ENCODE results near the gene EDRF1. TPM values are rescaled to one million over a fixed set of nuclear protein-coding genes. Genes with fewer than 3 reads are reported as not detected.

The EDRF1 gene
- total RNA-seq, 1 donor from 2014 or later = 15.2 TPM

DNA sequence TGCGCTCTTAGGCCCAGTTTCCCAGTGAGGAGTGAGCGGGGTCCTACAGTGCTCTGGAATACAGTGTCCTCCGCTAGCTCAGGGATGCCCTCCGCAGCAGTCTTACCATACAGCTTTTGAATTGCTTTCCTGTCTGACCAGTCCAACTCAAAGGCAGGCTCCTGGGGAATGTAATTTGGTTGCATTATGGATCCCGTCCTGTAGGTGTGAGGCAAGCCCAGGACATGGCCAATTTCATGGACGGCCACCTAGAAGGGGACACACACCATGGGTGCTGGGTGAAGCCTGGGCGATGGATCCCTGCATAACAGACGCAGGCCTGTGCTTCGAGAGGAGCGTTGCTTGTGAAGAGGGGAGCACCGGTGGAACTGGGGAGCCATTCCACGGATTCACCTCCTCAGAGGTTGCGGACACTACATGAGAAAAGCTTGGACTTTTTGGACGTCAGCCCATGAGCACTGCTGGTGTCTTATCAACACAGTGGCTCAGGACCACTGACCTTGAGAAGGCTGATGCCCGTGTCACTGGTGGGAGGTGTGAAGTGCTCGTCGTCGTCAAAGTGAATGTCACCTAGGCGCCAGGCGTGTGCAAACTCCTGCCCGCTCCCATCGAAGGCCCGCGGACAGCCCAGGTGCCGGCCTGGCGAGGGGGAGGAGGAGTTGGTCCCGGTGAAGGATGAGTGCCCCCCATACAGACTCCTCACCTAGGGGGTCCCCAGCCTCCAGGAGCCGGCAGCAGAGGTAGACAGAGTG lies 52.8 kb downstream of the EDRF1 start:
- no peak for DNase-seq (ENCODE audit: low read depth)
- H3K27me3 ChIP-seq (ENCODE audit: control insufficient read depth, insufficient read depth, low read length) = peaks cover 17% of the 10 kb centered on the region
- no peak overlapping the region for H3K4me3 ChIP-seq (ENCODE audit: low read depth, low read length)
- TF ChIP-seq CTCF (IDR thresholded peaks at IDR 0.05; ENCODE audit: insufficient read depth, low read length, poor library complexity, severe bottlenecking) = no peak
- H3K36me3 ChIP-seq (ENCODE audit: control insufficient read depth, insufficient read depth, low read length) = no peaks in the 10 kb centered on the region

DNA sequence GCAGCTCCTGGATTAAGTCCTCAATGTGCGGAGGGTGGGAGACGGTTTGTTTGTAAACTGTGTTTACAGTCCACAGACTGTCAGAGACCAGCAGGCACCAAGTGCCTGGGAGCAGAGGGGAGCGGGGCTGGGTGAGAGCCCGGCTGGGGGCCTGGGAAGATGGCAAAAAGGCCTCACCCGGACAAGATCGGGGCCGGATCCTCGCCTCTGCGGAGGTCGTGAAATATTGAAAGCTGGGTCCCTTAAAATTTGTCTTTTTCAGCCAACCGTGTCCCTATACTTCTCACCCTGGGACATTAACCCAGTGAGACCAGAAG lies 53.3 kb downstream of the EDRF1 start:
- no peak for TF ChIP-seq CTCF (IDR thresholded peaks at IDR 0.05; ENCODE audit: insufficient read depth, low read length, poor library complexity, severe bottlenecking)
- DNase-seq (ENCODE audit: low read depth) = no peak
- Histone ChIP-seq H3K4me3 (ENCODE audit: low read depth, low read length) (no peak overlapping the region), H3K27me3 (ENCODE audit: control insufficient read depth, insufficient read depth, low read length) (peaks cover 22% of the 10 kb centered on the region), H3K36me3 (ENCODE audit: control insufficient read depth, insufficient read depth, low read length) (no peaks in the 10 kb centered on the region)

DNA sequence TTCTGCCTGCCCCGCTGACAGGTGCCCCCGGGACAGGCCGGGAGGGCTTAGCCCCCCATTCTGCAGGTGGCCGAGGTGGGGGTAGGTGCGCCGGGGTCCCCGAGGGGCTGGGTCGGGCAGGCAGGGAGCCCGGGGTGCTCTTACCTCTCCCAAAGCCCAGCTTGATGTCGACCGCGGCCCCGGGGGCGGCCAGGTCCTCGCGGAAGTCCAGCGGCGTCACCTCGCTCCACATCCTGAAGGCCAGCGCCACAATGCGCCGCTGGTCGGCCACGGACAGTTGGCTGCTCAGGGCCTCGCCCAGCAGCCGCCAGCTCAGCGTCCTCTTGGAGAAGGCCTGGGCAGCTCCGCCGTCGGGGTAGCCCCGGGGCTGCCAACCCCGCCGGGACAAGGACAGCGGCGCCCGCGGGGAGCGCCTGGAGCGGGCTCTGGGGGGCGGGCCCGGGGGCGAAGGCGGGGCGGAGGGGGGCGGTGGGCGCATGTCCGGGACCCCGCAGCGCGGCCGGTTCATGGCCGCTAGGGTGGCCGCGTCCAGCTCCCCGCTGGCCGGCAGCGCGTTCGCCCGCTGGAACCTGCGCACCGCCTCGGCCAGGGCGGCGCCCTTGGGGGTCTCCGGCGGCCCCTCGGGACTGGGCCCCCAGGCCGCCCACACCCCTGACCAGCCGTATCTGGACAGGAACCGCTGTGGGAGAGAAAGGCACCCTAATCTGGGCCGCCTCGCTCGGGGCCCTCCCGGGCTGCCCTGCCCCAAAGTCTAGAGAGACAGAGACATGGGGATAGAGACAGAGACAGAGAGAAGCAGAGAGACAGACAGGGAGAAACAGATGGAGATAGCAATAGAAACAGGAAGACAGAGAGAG lies 54.4 kb downstream of the EDRF1 start:
- TF ChIP-seq CTCF (IDR thresholded peaks at IDR 0.05; ENCODE audit: insufficient read depth, low read length, poor library complexity, severe bottlenecking) = no peak
- no peak for DNase-seq (ENCODE audit: low read depth)
- H3K4me3 ChIP-seq (ENCODE audit: low read depth, low read length) = no peak overlapping the region

DNA sequence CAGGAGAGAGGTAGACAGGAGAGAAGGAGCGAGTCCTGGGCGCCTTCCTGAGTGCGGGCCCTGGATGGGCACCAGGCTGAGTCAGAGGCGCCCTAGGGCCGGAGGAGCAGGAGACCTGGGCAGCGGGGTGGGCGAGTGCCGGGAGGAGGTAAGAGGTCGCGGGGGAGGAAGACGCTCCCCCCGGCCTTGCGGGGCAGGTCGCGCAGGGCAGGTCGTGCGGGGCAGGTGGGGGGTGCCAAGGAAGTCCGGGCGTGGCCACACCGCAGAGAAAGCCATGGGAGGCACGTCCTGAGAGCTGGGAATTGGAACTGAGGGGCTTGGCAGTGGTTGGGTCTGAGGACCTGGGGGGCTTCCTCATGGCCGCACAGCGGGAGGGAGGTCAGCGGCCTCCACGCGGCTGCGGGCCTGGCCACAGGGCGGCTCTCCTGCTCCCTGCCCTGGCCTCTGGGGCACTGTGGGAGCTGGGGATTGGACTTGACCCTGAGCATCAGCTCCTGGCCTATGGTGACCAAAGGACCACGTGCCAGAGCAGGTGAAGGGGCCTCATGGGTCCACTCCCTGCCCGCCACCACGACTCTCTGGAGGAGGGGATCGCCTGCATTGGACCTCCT lies 55.2 kb downstream of the EDRF1 start:
- H3K36me3 ChIP-seq (ENCODE audit: control insufficient read depth, insufficient read depth, low read length) = no peaks in the 10 kb centered on the region
- no peak for TF ChIP-seq CTCF (IDR thresholded peaks at IDR 0.05; ENCODE audit: insufficient read depth, low read length, poor library complexity, severe bottlenecking)
- no peak overlapping the region for H3K4me3 ChIP-seq (ENCODE audit: low read depth, low read length)
- DNase-seq (ENCODE audit: low read depth) = no peak
- H3K27me3 ChIP-seq (ENCODE audit: control insufficient read depth, insufficient read depth, low read length) = peaks cover 26% of the 10 kb centered on the region

More for the DNA sequence above, 54.4 kb downstream of the EDRF1 start:
- H3K36me3 ChIP-seq (ENCODE audit: control insufficient read depth, insufficient read depth, low read length) = no peaks in the 10 kb centered on the region
- H3K27me3 ChIP-seq (ENCODE audit: control insufficient read depth, insufficient read depth, low read length) = peaks cover 26% of the 10 kb centered on the region

DNA sequence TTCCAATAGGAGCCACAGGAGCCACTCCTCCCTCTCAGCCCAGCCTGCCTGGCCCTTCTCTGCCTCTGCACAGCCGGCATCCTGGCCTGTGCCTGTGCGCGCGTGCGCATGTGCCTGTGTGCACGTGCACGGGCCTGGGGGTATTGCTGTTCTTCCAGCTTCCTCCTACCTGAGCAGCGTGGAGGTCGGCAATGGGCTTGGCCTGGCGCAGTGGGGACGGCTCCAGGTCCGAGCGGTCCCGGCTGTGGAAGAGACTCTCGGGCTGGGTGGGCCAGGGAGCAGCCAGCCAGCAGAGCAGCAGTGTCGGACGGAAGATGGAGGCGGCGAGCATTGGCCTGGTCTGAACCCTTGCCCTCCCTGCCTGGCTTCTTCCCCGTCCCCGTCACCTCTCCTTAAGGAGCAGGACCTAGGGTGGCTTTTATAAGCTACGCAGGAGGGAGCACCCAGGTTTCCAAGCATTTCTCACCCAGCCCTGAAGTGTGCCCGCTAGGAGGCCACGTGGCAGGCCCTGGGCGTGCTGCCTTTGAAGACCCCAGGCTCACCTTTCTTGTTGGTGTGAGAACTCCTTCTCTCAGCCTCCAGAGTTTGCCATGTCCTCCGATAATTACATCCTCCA lies 56.1 kb downstream of the EDRF1 start, which contains the start of gene MMP21:
TSS of gene MMP21 (minus strand) at position 331 of the 616 bp plus-strand sequence. CDS start at position 331, 0 bp downstream.
- no peak for DNase-seq (ENCODE audit: low read depth)
- Histone ChIP-seq H3K27me3 (ENCODE audit: control insufficient read depth, insufficient read depth, low read length) (peaks cover 26% of the 10 kb centered on the region), H3K36me3 (ENCODE audit: control insufficient read depth, insufficient read depth, low read length) (no peaks in the 10 kb centered on the region), H3K4me3 (ENCODE audit: low read depth, low read length) (no peak within 1 kb of the TSS)
- TF ChIP-seq CTCF (IDR thresholded peaks at IDR 0.05; ENCODE audit: insufficient read depth, low read length, poor library complexity, severe bottlenecking) = no peak

All from kidney epithelial cell (primary cell).